Gastrocnemius medialis (tissue), 4 donors: Measurements from ENCODE around the gene IDI1. TPM values are rescaled to one million over a fixed set of nuclear protein-coding genes. Genes with fewer than 3 reads are reported as not detected.
A peak's percentile ranks its signal among the peaks of the same experiment; 100 is the strongest.

Source experiments
- ATAC-seq, 2 donors: fragments of 150-250 bp; one replicate each; pipeline ENCODE4 v1.9.1; 2016
- DNase-seq, 2 donors: peaks; one replicate each; pipeline ENCODE4 v3.0.0-alpha.2; 2019
- H3K27ac ChIP-seq, 4 donors: fragments of 200-600 bp; sonication (generic); 1 replicate in 1 of 4; 2 replicates in 3 of 4; pipeline ENCODE4 v1.5.1; 2016 to 2018; ENCODE audit warnings: mild to moderate bottlenecking in 2 of 4, moderate library complexity in 1 of 4
- H3K27me3 ChIP-seq, 3 donors: fragments of 200-600 bp; sonication (generic) in 2 of 3; 1 replicate in 1 of 3; 2 replicates in 2 of 3; pipeline versions ENCODE4 v1.5.1 to v1.6.0; 2016 to 2019; ENCODE audit warnings: mild to moderate bottlenecking in 1 of 3, moderate library complexity in 1 of 3
- H3K36me3 ChIP-seq, 2 donors: fragments of 200-600 bp; sonication (generic) in 1 of 2; one replicate each; pipeline ENCODE4 v1.5.1; 2017 to 2018
- H3K4me1 ChIP-seq, 2 donors: fragments of 200-600 bp; sonication (generic) in 1 of 2; one replicate each; pipeline ENCODE4 v1.5.1; 2016 to 2017; ENCODE audit warnings: mild to moderate bottlenecking in 2 of 2
- H3K4me3 ChIP-seq, 4 donors: fragments of 200-600 bp; sonication (generic) in 3 of 4; 1 replicate in 1 of 4; 2 replicates in 3 of 4; pipeline ENCODE4 v1.5.1; 2016 to 2019; ENCODE audit warnings: mild to moderate bottlenecking in 2 of 4
- H3K9me3 ChIP-seq, 3 donors: fragments of 200-600 bp; sonication (generic) in 2 of 3; 1 replicate in 1 of 3; 2 replicates in 2 of 3; pipeline ENCODE4 v1.5.1; 2016 to 2019
- POLR2A ChIP-seq, 2 donors: fragments of 450-650 bp; IDR thresholded peaks; one replicate each; pipeline ENCODE4 v1.6.1; 2017; ENCODE audit warnings: antibody characterized with exemption in 2 of 2, mild to moderate bottlenecking in 2 of 2, moderate library complexity in 2 of 2
- in situ Hi-C, 4 donors: fragments of 200-750 bp; cut with MboI; loops; one replicate each; pipeline versions ENCODE4 v1.15.0 to v1.8.0; 2017; ENCODE audit warnings: low sequenced_read_pairs in 4 of 4
- intact Hi-C: fragments of 100-400 bp; cut with DNase I; formaldehyde crosslinking; loops from one replicate; pipeline ENCODE4 v1.15.1; 2023; ENCODE audit warnings: low total_unique reads
- total RNA-seq, 4 donors: library from RNA; depleted of rRNA; stranded (reverse); fragments of >200 nt; gene quantifications; one replicate each; pipeline versions ENCODE4 v1.1.0 to v1.2.3, GENCODE V29; 2016
- TF ChIP-seq, protein P1 (sequence below), 5 experiments: fragments of 450-650 bp in 3 of 5; fragments of 200-600 bp in 2 of 5; sonication (generic) in 2 of 5; IDR thresholded peaks in 4 of 5; conservative IDR thresholded peaks in 1 of 5; 1 replicate in 4 of 5; 2 replicates in 1 of 5; pipeline ENCODE4 v1.5.1; 2016 to 2019; ENCODE audit warnings: antibody characterized with exemption in 5 of 5, mild to moderate bottlenecking in 3 of 5, moderate library complexity in 3 of 5

Gene IDI1
- total RNA-seq: 10 to 100 TPM; 48.3 to 66.8 (median 66.5) TPM

DNA sequence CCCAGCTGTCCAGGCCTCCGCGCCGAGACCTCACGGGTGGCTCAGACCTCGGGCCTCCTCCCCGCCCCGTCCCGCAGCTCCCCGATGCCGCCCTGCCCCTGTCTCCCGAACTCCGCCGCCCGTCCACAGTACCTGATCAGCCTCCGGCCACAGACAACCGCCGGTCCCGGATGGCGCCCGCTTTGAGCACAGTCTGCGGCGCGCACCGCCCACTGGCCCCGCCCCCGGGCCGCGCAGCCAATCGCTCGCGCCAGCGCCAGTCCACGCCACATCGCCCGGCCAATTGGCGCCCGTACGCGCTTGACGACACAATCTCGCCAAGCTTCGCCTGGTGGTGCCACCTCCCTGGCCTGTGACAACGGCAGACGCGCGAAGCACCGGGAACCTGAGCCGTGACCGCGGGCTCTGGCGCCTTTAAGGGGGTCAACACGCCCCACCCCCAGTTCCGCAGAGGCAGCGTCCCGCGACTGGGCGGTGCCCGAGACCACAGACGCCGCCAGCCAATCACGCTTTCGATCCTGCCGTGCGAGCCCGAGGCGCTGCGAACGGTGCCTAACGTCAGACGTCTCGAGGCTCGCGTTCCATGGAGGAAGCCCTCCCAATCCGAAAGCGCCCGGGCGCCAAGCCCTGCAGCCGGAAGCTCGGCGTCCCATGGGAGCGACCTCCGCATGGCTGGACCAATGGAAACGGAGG, at the start of gene IDI1:
TSS of gene IDI1 (minus strand) at position 388 of the 693 bp plus-strand sequence. CDS start at position 272, 116 bp downstream.
- peaks cover 57 to 59% of the 10 kb centered on the region in 2 donors for H3K4me1 ChIP-seq
- peak within 1 kb of the TSS; percentile 72 to 87 (median 80) for H3K4me3 ChIP-seq
- intact Hi-C loops: loop anchor here (2.0 to 10.0 kb wide), 6 partner anchors 22 to 537 kb away; partner anchors contain the start of genes DIP2C and LARP4B
- H3K9me3 ChIP-seq: no peaks in the 10 kb centered on the region
- ATAC-seq (peak; percentile 85 to 86), DNase-seq (peak; percentile 98 to 99)
- in situ Hi-C loops: no loop called here
- peak within 1 kb of the TSS; percentile 91 to 97 (median 96) for H3K27ac ChIP-seq
- no peaks in the 10 kb centered on the region for H3K27me3 ChIP-seq
- TF ChIP-seq, protein P1, sequence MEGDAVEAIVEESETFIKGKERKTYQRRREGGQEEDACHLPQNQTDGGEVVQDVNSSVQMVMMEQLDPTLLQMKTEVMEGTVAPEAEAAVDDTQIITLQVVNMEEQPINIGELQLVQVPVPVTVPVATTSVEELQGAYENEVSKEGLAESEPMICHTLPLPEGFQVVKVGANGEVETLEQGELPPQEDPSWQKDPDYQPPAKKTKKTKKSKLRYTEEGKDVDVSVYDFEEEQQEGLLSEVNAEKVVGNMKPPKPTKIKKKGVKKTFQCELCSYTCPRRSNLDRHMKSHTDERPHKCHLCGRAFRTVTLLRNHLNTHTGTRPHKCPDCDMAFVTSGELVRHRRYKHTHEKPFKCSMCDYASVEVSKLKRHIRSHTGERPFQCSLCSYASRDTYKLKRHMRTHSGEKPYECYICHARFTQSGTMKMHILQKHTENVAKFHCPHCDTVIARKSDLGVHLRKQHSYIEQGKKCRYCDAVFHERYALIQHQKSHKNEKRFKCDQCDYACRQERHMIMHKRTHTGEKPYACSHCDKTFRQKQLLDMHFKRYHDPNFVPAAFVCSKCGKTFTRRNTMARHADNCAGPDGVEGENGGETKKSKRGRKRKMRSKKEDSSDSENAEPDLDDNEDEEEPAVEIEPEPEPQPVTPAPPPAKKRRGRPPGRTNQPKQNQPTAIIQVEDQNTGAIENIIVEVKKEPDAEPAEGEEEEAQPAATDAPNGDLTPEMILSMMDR (IDR thresholded peaks at IDR 0.05 in 4 of 5, conservative IDR thresholded peaks at IDR 0.05 in 1 of 5): no peak
- peak; percentile 97 to 99 for TF ChIP-seq POLR2A (IDR thresholded peaks at IDR 0.05)
- peaks cover 0 to 20% of the 10 kb centered on the region in 2 donors for H3K36me3 ChIP-seq

DNA sequence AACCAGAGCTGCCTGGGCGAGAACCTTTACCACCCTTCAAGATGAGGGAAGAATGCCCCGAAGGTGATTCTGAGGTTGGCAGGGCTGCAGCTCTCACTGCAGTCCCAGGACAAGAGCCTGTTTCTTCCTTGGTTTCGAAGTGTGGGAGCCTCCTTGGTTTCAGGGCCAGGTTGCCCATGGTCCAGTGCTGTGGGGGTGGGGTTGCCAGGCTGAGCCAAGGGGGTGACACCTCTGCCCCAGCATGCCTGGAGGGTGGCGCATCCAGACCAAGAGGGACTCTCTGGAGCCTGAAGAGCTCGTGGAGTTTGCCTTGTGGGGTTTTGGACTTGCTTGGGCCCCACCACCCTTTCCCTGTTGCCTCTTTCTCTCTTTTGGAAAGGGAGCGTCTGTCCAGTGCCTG, 48.5 kb upstream of the IDI1 start:
- TF ChIP-seq, protein P1 (IDR thresholded peaks at IDR 0.05 in 4 of 5, conservative IDR thresholded peaks at IDR 0.05 in 1 of 5): no peak
- no peak for TF ChIP-seq POLR2A (IDR thresholded peaks at IDR 0.05)
- in situ Hi-C loops (no loop called here), intact Hi-C loops (no loop called here)
- Histone ChIP-seq H3K27me3 (no peaks in the 10 kb centered on the region), H3K27ac (no peak overlapping the region), H3K36me3 (peaks cover 0 to 27% of the 10 kb centered on the region in 2 donors), H3K4me1 (no peaks in the 10 kb centered on the region), H3K9me3 (no peaks in the 10 kb centered on the region), H3K4me3 (no peak overlapping the region)
- ATAC-seq: no peak
- no peak for DNase-seq

DNA sequence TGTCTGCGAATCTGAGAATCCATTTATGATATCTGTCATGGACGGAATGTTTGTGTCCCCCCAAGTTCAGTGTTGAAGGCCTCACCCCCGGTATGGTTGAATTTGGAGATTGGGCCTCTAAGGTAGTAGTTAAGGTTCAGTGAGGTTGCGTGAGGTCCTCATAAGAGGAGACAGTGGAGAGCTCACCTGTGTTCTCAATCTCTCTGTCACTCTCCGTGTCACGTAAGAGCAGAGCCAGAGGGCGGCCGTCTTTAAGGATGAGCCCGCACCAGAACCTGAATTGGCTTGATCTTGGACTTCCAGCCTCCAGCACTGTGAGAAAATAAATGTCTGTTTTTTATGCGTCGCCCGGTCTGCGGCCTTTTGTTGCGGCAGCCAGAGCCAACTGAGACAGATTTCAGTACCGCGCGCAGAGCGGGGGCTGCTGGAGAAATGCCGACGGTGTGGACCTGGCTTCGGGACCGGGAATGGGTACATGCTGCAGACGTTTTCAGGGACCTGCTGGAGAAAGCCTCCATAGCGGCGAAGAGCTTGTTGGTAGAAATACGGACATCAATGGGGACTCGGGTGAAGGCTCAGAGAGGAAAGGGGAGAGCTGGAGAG, 47.5 kb upstream of the IDI1 start:
- DNase-seq: no peak
- intact Hi-C loops: no loop called here
- no peak for TF ChIP-seq POLR2A (IDR thresholded peaks at IDR 0.05)
- TF ChIP-seq, protein P1 (IDR thresholded peaks at IDR 0.05 in 4 of 5, conservative IDR thresholded peaks at IDR 0.05 in 1 of 5): no peak
- H3K27ac ChIP-seq: no peak overlapping the region
- no peaks in the 10 kb centered on the region for H3K9me3 ChIP-seq
- ATAC-seq: no peak
- H3K4me1 ChIP-seq: no peaks in the 10 kb centered on the region
- H3K36me3 ChIP-seq: peaks cover 0 to 29% of the 10 kb centered on the region in 2 donors
- no peak overlapping the region for H3K4me3 ChIP-seq
- in situ Hi-C loops: no loop called here
- no peaks in the 10 kb centered on the region for H3K27me3 ChIP-seq

DNA sequence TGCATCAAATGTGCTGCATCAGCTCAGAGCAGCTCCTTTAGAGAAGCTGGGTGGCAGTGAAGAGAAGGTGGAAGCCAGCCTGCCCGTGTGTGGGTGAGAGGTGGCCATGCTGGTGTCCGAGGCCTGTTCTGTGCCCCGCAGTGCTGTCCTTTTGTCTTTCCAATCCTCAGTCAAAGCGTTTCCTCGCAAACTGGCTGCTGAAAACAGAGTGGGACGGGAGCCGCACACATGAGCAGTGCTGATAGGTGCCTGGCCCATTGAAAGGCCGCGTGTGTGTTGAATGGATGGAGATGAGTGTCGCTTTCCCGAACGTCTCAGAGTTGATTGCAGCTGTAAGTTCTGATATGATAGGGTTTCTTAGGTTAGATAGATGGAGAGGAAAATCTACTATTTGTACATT, 46.6 kb upstream of the IDI1 start:
- no peak overlapping the region for H3K4me3 ChIP-seq
- TF ChIP-seq, protein P1 (IDR thresholded peaks at IDR 0.05 in 4 of 5, conservative IDR thresholded peaks at IDR 0.05 in 1 of 5): no peak
- no peak for TF ChIP-seq POLR2A (IDR thresholded peaks at IDR 0.05)
- DNase-seq (no peak), ATAC-seq (no peak)
- no peaks in the 10 kb centered on the region for H3K4me1 ChIP-seq
- intact Hi-C loops: no loop called here
- H3K27ac ChIP-seq: no peak overlapping the region
- in situ Hi-C loops: no loop called here
- no peaks in the 10 kb centered on the region for H3K9me3 ChIP-seq
- peaks cover 0 to 38% of the 10 kb centered on the region in 2 donors for H3K36me3 ChIP-seq
- no peaks in the 10 kb centered on the region for H3K27me3 ChIP-seq
